ENCODE data around the gene DOCK2.

DNA sequence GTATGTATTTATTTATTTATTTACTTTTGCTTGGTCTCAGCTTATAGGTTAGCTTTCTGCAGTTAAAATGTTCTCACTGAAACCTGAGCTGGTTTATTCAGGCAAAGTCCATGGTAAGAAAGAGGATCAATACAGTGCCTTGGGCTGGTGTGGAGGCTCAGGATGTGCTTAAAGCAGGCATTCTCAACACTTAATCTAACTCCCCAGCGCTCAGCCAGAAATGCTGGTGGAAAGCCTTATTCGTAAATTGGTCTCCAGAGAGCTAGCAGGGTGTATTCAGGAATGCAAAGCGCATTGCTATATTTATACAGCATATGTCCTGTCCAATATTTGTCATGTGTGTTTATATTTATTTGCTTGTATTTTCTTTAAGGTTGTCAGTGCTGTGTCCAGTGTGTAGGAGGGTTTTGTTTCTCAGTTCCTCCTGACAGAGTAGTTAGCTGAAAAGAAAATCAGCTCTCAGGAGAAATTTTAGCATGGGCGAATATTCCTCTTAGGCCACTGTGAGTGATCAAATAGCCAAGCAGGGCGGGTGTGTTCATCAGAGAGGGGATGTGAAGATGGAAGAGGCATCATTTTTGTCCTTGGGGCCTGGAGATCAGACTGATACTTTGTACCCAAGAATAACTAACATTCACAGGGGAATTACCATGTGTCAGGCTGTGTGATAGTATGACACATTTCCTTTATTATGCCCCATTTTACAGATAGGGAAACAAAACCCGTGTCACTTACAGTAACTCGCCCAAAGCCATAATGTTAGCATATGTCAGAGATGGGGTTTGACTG is 65.8 kb downstream of the DOCK2 start:
- TF ChIP-seq SP1 (CRISPR knock-in tag; conservative IDR thresholded peaks at IDR 0.05) (no peak), NR1H2 (CRISPR knock-in tag; IDR thresholded peaks at IDR 0.05) (no peak), ZNF121 (CRISPR knock-in tag; IDR thresholded peaks at IDR 0.05) (no peak), TEAD1 (CRISPR knock-in tag; IDR thresholded peaks at IDR 0.05) (no peak), TCF7 (CRISPR knock-in tag; IDR thresholded peaks at IDR 0.05; ENCODE audit: low read depth) (no peak), KAT7 (CRISPR knock-in tag; IDR thresholded peaks at IDR 0.05; ENCODE audit: borderline replicate concordance) (no peak), ELF4 (CRISPR knock-in tag; IDR thresholded peaks at IDR 0.05; ENCODE audit: low read depth) (no peak), ZNF138 (CRISPR knock-in tag; conservative IDR thresholded peaks at IDR 0.05) (no peak), CREB1 (CRISPR knock-in tag; IDR thresholded peaks at IDR 0.05) (no peak)
- TF ChIP-seq, protein P1, sequence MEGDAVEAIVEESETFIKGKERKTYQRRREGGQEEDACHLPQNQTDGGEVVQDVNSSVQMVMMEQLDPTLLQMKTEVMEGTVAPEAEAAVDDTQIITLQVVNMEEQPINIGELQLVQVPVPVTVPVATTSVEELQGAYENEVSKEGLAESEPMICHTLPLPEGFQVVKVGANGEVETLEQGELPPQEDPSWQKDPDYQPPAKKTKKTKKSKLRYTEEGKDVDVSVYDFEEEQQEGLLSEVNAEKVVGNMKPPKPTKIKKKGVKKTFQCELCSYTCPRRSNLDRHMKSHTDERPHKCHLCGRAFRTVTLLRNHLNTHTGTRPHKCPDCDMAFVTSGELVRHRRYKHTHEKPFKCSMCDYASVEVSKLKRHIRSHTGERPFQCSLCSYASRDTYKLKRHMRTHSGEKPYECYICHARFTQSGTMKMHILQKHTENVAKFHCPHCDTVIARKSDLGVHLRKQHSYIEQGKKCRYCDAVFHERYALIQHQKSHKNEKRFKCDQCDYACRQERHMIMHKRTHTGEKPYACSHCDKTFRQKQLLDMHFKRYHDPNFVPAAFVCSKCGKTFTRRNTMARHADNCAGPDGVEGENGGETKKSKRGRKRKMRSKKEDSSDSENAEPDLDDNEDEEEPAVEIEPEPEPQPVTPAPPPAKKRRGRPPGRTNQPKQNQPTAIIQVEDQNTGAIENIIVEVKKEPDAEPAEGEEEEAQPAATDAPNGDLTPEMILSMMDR (IDR thresholded peaks at IDR 0.05): no peak
- TF ChIP-seq, protein P2, sequence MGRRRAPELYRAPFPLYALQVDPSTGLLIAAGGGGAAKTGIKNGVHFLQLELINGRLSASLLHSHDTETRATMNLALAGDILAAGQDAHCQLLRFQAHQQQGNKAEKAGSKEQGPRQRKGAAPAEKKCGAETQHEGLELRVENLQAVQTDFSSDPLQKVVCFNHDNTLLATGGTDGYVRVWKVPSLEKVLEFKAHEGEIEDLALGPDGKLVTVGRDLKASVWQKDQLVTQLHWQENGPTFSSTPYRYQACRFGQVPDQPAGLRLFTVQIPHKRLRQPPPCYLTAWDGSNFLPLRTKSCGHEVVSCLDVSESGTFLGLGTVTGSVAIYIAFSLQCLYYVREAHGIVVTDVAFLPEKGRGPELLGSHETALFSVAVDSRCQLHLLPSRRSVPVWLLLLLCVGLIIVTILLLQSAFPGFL (CRISPR knock-in tag; IDR thresholded peaks at IDR 0.05; ENCODE audit: borderline replicate concordance): no peak
- TF ChIP-seq, protein P3, sequence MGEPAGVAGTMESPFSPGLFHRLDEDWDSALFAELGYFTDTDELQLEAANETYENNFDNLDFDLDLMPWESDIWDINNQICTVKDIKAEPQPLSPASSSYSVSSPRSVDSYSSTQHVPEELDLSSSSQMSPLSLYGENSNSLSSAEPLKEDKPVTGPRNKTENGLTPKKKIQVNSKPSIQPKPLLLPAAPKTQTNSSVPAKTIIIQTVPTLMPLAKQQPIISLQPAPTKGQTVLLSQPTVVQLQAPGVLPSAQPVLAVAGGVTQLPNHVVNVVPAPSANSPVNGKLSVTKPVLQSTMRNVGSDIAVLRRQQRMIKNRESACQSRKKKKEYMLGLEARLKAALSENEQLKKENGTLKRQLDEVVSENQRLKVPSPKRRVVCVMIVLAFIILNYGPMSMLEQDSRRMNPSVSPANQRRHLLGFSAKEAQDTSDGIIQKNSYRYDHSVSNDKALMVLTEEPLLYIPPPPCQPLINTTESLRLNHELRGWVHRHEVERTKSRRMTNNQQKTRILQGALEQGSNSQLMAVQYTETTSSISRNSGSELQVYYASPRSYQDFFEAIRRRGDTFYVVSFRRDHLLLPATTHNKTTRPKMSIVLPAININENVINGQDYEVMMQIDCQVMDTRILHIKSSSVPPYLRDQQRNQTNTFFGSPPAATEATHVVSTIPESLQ (CRISPR knock-in tag; IDR thresholded peaks at IDR 0.05): no peak

Measured in WTC11 (cell line).